ENCODE results near the gene EEF2K. TPM values are rescaled to one million over a fixed set of nuclear protein-coding genes. Genes with fewer than 3 reads are reported as not detected.

EEF2K gene
- total RNA-seq, 1 experiment from 2014 or later = 9.1 TPM

DNA sequence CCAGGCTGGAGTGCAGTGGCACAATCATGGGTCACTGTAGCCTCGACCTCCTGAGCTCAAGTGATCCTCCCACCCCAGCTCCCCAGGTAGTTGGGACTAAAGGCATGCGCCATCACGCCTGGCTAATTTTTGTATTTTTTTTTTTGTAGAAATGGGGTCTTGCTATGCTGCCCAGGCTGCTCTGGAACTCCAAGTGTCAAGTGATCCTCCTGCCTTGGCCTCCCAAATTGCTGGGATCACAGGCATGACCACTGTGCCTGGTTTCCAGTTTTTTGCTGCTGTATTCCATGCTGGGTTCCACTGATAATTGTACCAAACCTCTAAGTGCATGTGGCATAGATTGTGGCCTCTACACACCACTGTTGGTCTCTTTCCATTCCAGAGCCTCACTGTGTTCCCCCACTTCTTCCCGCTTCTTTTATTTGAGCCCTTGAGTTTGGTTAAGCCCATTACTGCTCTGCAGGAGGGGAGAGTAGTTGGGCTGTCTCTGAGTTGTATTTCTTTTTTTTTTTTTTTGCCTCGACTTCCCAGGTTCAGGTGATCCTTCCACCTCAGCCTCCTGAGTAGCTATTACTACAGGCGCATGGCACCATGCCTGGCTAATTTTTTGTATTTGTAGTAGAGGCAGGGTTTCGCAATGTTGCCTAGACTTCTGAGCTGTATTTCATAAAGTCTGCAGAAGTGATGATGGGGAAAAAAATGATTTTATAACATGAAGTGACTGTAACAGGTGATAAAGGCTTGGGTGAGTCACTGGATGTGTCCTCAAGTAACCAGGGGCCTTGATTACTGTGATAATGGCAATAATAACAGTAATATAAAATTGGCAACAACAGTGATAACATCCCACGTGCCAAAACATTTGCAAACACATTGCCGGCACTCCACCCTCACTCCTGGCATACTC, 30.0 kb downstream of the EEF2K start:
- peaks cover 20% of the 10 kb centered on the region for H3K79me2 ChIP-seq (ENCODE audit: low read length)
- no TSS peak for BruUV-seq (replicated peaks)
- H3K27ac ChIP-seq (ENCODE audit: low read length) = no peak overlapping the region
- H3F3A ChIP-seq (ENCODE audit: low read length, unreplicated experiment) = peaks cover 5% of the 10 kb centered on the region
- H3K9me2 ChIP-seq (replicated peaks; ENCODE audit: low read length) = no peaks in the 10 kb centered on the region
- CTCF ChIA-PET = no interaction called here
- no peaks in the 10 kb centered on the region for H3K9me3 ChIP-seq (ENCODE audit: low read length)
- H3K4me2 ChIP-seq (ENCODE audit: low read length) = no peak overlapping the region
- no peak overlapping the region for H3K4me3 ChIP-seq (ENCODE audit: low read length)
- no peak for DNase-seq
- TF ChIP-seq EZH2phosphoT487 (IDR thresholded peaks at IDR 0.05; ENCODE audit: borderline replicate concordance, low read length) (no peak), CTCF (conservative IDR thresholded peaks at IDR 0.05; ENCODE audit: low read depth, low read length) (no peak), EZH2 (IDR thresholded peaks at IDR 0.05; ENCODE audit: low read length, unreplicated experiment) (no peak)
- no peak overlapping the region for H2AFZ ChIP-seq (ENCODE audit: low read length)
- H3K36me3 ChIP-seq (ENCODE audit: low read depth, low read length) = no peaks in the 10 kb centered on the region; the same call in 1 of the 2 replicates
- H3K27me3 ChIP-seq (ENCODE audit: low read length) = no peaks in the 10 kb centered on the region
- H4K20me1 ChIP-seq (ENCODE audit: low read length) = no peaks in the 10 kb centered on the region
- no peak for ATAC-seq
- H3K9ac ChIP-seq (ENCODE audit: low read length) = no peak overlapping the region
- peaks cover 12% of the 10 kb centered on the region for H3K4me1 ChIP-seq (ENCODE audit: insufficient read depth, low read length)
- intact Hi-C loops (cut with micrococcal nuclease) = no loop called here
- POLR2A ChIA-PET (ENCODE audit: unreplicated experiment) = no interaction called here

- POLR2A ChIA-PET (ENCODE audit: unreplicated experiment) = no interaction called here
- intact Hi-C loops (cut with micrococcal nuclease) = no loop called here
- TF ChIP-seq EZH2 (IDR thresholded peaks at IDR 0.05; ENCODE audit: low read length, unreplicated experiment) = no peak
- TF ChIP-seq EZH2phosphoT487 (IDR thresholded peaks at IDR 0.05; ENCODE audit: borderline replicate concordance, low read length) = no peak
- TF ChIP-seq CTCF (conservative IDR thresholded peaks at IDR 0.05; ENCODE audit: low read depth, low read length) = no peak
Measured at GRCh38 chr16:22239131-22239805, 33.2 kb downstream of the EEF2K start.

More at GRCh38 chr16:22239131-22239805, 33.2 kb downstream of the EEF2K start:
- H2AFZ ChIP-seq (ENCODE audit: low read length) = no peak overlapping the region
- H3K4me2 ChIP-seq (ENCODE audit: low read length) = no peak overlapping the region
- H3K9me3 ChIP-seq (ENCODE audit: low read length) = no peaks in the 10 kb centered on the region
- no peak overlapping the region for H3K27ac ChIP-seq (ENCODE audit: low read length)
- no peaks in the 10 kb centered on the region for H4K20me1 ChIP-seq (ENCODE audit: low read length)
- ATAC-seq = no peak
- 0 out of 2 replicates have a peak, but pooled peaks cover 12% of the 10 kb centered on the region for H3K79me2 ChIP-seq (ENCODE audit: low read length)
- H3K4me1 ChIP-seq (ENCODE audit: insufficient read depth, low read length) = no peaks in the 10 kb centered on the region
- H3K36me3 ChIP-seq (ENCODE audit: low read depth, low read length) = no peaks in the 10 kb centered on the region; the same call in 1 of the 2 replicates
- no peaks in the 10 kb centered on the region for H3K9me2 ChIP-seq (replicated peaks; ENCODE audit: low read length)
- no peaks in the 10 kb centered on the region for H3K27me3 ChIP-seq (ENCODE audit: low read length)
- H3F3A ChIP-seq (ENCODE audit: low read length, unreplicated experiment) = no peaks in the 10 kb centered on the region
- BruUV-seq (replicated peaks) = no TSS peak
- H3K9ac ChIP-seq (ENCODE audit: low read length) = no peak overlapping the region
- no peak for DNase-seq
- CTCF ChIA-PET = no interaction called here
- no peak overlapping the region for H3K4me3 ChIP-seq (ENCODE audit: low read length)
